ENCODE results near the gene HDAC7. TPM values are rescaled to one million over a fixed set of nuclear protein-coding genes. Genes with fewer than 3 reads are reported as not detected.

HDAC7 gene
- total RNA-seq, 1 donor from 2014 or later, result 76.0 TPM

DNA sequence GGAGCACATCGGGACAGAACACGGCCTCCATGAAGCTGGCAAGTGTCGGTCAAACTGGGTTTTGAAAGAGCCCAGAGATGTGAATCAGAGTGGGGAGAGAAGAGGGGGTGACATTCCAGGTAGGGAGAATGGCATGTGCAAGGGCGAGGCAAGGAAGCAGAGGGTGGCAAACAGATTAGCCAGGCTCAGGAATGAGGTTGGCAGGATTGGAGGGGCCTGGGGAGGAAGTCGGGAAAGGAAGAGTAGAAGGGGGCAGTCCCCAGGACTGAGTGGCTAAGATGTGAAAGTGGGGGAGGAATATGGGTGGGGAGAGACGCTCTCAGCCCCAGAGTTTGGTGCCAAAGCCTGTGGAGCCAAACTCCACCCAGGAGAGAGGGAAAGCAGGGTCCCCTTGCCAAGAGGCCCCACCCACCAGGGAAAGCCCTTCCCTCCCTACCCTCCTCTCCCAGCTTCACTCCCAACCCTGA, 5.5 kb upstream of the HDAC7 start:
- Mint-ChIP-seq H3K27ac (ENCODE audit: unreplicated experiment) (no peak overlapping the region), H3K27me3 (ENCODE audit: low read depth) (no peaks in the 10 kb centered on the region), H3K4me3 (no peak overlapping the region), H3K36me3 (ENCODE audit: low read depth) (no peaks in the 10 kb centered on the region), H3K4me1 (peaks cover 63% of the 10 kb centered on the region), H3K9me3 (no peaks in the 10 kb centered on the region)
- TF ChIP-seq, protein P1, sequence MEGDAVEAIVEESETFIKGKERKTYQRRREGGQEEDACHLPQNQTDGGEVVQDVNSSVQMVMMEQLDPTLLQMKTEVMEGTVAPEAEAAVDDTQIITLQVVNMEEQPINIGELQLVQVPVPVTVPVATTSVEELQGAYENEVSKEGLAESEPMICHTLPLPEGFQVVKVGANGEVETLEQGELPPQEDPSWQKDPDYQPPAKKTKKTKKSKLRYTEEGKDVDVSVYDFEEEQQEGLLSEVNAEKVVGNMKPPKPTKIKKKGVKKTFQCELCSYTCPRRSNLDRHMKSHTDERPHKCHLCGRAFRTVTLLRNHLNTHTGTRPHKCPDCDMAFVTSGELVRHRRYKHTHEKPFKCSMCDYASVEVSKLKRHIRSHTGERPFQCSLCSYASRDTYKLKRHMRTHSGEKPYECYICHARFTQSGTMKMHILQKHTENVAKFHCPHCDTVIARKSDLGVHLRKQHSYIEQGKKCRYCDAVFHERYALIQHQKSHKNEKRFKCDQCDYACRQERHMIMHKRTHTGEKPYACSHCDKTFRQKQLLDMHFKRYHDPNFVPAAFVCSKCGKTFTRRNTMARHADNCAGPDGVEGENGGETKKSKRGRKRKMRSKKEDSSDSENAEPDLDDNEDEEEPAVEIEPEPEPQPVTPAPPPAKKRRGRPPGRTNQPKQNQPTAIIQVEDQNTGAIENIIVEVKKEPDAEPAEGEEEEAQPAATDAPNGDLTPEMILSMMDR (conservative IDR thresholded peaks at IDR 0.05), result no peak
- no peak for DNase-seq (ENCODE audit: low read depth, low spot score)

DNA sequence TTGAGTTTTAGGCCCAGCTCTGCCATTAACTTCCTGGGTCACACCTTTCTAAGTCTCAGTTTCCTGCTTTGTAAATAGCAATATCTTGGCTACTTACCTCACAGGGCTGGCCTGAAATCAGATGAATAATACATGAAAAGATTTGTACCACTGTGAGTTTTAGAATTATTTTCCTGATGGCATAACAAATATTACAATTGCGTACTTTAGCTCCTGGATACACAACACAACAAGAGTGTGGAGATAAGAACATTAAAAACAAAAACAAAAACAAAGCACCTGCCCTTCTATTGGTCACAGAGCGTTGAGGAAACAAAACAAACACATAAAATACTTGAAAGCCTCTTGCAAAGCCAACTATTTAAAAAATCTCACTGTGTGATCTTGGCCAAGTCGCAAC, 4.9 kb upstream of the HDAC7 start:
- Mint-ChIP-seq H3K9me3 (no peaks in the 10 kb centered on the region), H3K27ac (ENCODE audit: unreplicated experiment) (no peak overlapping the region)

DNA sequence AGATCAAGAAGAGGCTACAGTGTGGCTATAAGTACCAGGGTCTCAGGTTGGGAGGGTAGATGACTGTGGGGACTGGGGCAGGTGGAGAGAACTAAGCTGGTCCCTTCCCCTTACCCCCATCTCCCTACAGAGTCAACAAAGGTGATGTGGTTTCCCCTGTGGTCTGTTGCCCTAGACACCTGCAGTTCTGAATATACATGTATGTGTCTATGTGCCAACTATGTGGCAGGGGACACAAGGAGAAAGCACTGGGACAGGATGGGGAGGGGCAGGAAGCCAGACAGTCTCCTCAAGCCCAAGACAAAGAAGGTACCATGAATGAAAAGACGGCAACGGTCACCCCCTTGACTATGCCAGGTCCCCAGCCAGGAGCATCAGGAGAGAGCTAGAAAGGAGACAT, 4.5 kb upstream of the HDAC7 start:
- H3K4me3 Mint-ChIP-seq, result no peak overlapping the region
- H3K36me3 Mint-ChIP-seq (ENCODE audit: low read depth), result no peaks in the 10 kb centered on the region
- H3K27ac Mint-ChIP-seq (ENCODE audit: unreplicated experiment), result peak overlapping the region; percentile 86
- DNase-seq (ENCODE audit: low read depth, low spot score), result no peak
- TF ChIP-seq, protein P1 (conservative IDR thresholded peaks at IDR 0.05), result no peak
- H3K9me3 Mint-ChIP-seq, result no peaks in the 10 kb centered on the region
- H3K4me1 Mint-ChIP-seq, result peaks cover 61% of the 10 kb centered on the region
- H3K27me3 Mint-ChIP-seq (ENCODE audit: low read depth), result no peaks in the 10 kb centered on the region

More for the DNA sequence above, 4.9 kb upstream of the HDAC7 start:
- no peaks in the 10 kb centered on the region for H3K36me3 Mint-ChIP-seq (ENCODE audit: low read depth)
- H3K4me1 Mint-ChIP-seq, result peaks cover 65% of the 10 kb centered on the region
- H3K4me3 Mint-ChIP-seq, result no peak overlapping the region
- no peaks in the 10 kb centered on the region for H3K27me3 Mint-ChIP-seq (ENCODE audit: low read depth)
- no peak for DNase-seq (ENCODE audit: low read depth, low spot score)
- TF ChIP-seq, protein P1 (conservative IDR thresholded peaks at IDR 0.05), result no peak

DNA sequence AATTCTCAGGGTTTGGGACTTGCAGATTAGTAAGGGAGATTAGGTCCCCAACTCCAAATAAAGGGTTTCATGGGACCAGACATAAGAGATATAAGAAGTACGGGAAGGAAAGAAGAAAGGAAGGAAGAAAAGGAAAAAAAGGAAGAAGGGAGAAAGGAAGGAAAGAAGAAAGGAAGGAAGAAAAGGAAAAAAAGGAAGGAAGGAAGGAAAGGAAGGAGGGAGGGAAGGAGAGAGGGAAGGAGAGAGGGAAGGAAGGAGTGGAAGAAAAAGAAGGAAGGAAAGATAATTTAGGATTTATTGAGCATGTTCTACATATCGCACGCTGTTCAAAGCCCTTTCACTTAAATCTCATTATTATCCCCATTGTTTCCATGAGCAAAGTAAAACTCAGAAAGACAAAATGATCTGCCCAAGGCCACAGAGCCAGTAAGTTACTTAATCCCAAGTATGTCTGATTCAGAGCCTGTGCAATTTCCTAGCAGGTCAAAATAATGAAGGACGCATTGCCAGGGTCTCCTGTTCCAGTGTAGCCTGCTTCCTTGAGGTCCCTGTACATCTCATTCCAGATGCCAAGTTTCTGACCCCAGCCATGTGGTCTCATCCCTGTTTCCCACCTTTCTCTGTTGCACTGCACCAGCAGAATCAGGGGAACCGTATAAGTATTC, 3.9 kb upstream of the HDAC7 start:
- TF ChIP-seq, protein P1 (conservative IDR thresholded peaks at IDR 0.05), result no peak
- H3K4me1 Mint-ChIP-seq, result peaks cover 56% of the 10 kb centered on the region
- no peaks in the 10 kb centered on the region for H3K9me3 Mint-ChIP-seq
- DNase-seq (ENCODE audit: low read depth, low spot score), result no peak
- no peaks in the 10 kb centered on the region for H3K27me3 Mint-ChIP-seq (ENCODE audit: low read depth)
- peak overlapping the region; percentile 9 for H3K4me3 Mint-ChIP-seq
- no peaks in the 10 kb centered on the region for H3K36me3 Mint-ChIP-seq (ENCODE audit: low read depth)
- no peak overlapping the region for H3K27ac Mint-ChIP-seq (ENCODE audit: unreplicated experiment)

DNA sequence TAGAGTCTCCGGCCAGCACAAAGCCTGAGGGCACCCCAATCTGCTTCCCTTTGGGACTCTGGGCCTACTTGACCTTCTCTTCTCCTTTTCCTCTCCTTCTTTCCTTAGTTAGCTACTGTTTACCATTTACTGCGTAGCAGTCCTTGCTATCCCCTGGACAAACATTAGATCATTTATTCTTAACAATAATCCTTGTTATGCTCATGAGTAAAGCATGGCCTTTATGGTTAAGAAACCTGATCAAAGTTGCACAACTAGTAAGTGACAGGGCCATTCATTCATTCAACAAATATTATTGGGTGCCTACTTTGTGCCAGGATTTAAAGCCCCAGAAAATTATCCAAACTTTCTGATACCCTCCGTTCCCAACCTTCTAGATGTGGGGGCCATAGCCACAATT, 3.2 kb upstream of the HDAC7 start:
- peak overlapping the region; percentile 44 for H3K4me3 Mint-ChIP-seq
- H3K9me3 Mint-ChIP-seq, result no peaks in the 10 kb centered on the region
- H3K27ac Mint-ChIP-seq (ENCODE audit: unreplicated experiment), result no peak overlapping the region
- DNase-seq (ENCODE audit: low read depth, low spot score), result no peak
- H3K36me3 Mint-ChIP-seq (ENCODE audit: low read depth), result no peaks in the 10 kb centered on the region
- H3K27me3 Mint-ChIP-seq (ENCODE audit: low read depth), result no peaks in the 10 kb centered on the region
- peaks cover 56% of the 10 kb centered on the region for H3K4me1 Mint-ChIP-seq
- TF ChIP-seq, protein P1 (conservative IDR thresholded peaks at IDR 0.05), result no peak
